GM21515 (cell line): Measurements from ENCODE around the gene KCNAB2.
"Not testable (repeated sequence)": the region's sequence is repeated elsewhere in the genome, so short reads cannot be mapped to it uniquely, and the experiment has no call there.

Experiments
- ATAC-seq: cut with Tn5 transposase; IDR thresholded peaks from one replicate; pipeline ENCODE4 v1.9.1; 2021; ENCODE audit not compliant: unreplicated experiment

KCNAB2 gene

GRCh38 chr1:6009120-6010040 is 36.3 kb upstream of the KCNAB2 start:
- no peak for ATAC-seq

DNA sequence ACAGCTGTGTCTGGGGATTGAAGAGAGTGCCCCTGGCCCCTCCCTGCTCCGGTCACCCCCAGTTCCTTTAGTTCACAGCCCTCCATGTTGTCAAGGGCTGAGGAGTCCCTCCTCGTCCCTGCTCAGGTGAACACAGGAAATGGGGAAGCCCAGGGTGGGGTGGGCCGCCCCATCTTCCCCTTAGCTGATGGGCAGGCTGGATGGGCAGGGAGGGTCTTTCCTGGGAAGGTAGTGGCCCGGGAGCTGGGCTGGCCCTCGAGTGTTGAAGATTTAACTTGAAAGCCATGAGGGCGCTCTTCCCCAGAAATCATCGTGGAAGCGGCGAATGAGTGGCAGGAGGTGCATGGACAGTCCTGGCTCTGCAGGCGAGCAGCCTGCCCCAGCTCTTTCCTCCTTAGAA is 35.1 kb upstream of the KCNAB2 start:
- ATAC-seq: no peak

DNA sequence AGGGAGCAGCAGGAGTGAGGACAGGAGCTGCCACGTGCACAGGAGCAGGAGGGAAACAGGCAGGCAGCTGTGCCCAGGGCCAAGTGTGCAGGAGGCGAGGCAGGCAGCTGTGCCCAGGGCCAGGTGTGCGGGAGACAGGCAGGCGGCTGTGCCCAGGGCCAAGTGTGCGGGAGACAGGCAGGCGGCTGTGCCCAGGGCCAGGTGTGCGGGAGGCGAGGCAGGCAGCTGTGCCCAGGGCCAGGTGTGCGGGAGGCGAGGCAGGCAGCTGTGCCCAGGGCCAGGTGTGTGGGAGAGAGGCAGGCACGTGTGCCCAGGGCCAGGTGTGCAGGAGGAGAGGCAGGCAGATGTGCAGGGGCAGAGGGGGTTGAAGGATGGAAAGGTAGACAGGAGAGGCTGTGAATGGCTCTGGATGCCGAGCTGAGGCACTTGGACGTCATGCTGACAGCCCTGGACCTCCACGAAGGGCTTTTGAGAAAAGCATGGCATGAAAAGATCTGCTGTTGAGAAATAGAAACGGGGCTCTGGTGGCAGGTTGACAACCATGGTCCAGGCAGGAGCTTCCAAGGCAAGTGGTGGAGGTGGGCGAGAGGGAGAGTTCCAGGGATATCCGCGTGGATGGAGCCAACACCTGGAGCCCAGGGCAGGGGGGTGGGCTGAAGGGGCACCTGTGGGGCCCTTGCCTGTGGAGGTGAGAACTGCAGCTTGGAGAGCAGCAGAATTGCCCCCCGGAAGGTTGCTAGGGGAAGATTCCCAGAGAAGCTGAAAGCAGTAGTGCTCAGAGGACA is 34.3 kb upstream of the KCNAB2 start:
- no peak for ATAC-seq

- no peak for ATAC-seq
Measured at GRCh38 chr1:6011946-6012258, 33.8 kb upstream of the KCNAB2 start.

DNA sequence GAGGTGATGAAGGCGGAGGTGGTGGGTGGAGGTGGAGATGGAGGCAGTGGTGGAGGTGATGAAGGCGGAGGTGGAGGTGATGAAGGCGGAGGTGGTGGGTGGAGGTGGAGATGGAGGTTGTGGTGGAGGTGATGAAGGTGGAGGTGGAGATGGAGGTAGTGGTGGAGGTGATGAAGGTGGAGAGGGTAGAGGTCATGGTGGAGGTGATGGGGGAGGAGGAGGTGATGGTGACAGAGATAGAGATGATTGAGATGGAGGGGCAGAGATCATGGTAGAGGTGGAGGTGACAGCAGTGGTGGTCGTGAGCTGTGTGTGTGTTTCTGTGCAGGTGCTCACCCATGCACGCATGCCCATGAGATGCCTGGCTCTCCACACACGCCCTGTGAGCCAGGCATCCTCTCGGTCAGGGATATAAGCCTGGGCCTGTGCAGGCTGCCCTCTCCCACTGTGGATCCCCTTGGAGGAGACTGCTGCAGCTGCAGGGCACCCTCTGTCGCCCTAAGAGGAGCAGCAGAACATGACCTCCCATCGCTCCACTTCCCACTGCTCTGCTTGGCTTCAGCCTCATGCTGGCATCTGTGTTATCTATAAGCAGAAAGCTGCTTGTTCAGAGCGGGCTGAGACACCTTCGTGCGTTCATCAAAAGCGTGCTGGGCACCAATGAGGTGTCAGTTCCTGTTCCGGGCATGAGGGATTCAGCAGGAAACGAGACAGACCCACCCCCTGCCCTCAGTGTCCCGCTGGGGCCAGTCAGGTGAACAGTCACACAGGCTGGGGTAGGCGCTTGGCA is 33.0 kb upstream of the KCNAB2 start:
- ATAC-seq: no peak

DNA sequence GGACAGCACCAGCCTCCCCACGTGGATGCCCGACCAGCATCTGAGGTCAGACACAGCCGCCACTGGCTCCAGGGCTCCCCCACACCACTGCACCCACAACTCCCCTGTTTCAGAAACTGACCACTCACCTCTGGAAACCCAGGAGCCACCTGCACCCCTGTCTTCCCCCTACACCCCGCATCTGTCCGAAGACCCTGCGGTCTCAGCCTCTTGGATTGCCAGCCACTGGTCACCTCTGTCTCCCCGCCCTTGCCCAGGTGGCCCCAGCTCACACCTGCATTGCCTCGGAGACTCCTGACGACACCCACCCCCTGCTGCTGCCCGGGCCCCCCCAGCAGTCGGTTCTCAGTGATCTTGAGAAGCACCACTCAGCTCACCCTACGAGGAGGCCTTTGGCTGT is 32.2 kb upstream of the KCNAB2 start:
- ATAC-seq: no peak

DNA sequence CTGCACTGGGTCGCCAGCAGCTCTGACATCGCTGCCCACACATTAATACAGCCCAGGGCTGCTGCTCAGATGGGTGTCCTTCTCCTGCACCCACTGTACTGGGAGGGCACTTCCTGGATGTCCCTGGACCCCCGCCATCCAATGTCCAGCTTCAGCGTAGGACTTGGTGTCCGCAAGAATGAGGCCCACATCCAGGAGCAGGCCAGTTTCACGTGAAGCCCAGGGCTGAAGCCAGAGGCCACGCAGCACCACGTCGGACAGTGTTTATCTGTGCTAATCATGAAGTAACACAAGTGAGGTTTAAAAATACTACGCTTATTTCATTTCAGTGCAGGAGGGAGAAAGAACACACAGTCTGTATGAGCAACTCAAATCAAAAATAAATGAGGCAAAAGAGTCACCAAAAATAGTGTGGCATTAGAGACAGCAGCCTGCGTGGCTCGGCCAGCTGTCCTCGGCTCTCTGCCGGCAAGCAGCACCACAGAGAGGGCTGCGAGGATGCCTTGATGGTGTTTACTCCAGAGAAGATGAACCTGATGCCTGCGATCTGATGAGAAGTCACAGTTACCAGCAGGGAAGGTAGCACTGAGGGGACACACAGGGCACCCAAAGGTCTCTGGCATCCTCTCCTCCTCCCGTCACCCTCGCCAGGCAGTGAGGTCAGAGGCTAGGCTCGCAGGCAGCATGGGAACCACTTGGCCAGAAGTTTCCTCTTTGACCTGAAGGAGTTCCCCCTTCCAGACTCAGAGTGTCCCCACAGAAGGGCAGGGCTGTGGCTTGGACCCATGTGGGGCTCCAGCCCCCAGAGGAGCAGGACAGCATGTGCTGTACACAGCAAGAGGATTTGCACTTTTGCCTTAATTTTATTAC is 31.3 kb upstream of the KCNAB2 start:
- ATAC-seq: no peak

DNA sequence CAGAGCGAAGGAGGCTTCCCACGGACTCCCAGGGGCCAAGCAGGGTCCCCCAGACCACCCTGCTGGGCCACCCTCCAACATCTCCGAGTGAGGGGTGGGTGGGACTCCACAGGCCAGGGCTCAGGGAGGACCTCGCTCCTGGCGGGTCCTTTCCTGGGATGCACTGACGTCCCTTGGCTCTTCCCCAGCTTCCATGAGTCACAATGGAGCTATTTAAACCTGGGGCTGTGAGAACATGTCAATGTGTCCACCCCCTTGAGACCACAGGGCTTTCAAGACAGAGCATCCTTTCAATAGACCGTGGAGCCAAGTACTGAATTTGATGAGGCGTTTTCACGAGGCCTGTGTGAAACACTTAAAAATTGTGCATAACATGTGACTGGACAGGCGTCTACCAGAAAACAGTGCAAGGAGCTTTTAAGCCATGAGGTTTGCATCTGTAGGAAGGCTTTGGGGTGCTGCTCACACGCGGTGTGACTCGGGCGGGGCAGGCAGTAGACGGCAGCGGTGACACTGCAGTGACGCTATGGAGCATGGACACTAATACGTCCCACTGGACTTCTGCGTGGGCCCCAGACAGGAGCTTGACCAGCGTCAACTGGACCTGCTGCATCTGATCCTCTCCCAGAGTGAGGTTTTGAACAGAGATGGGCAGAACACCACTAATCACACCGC is 29.4 kb upstream of the KCNAB2 start:
- ATAC-seq: no peak

DNA sequence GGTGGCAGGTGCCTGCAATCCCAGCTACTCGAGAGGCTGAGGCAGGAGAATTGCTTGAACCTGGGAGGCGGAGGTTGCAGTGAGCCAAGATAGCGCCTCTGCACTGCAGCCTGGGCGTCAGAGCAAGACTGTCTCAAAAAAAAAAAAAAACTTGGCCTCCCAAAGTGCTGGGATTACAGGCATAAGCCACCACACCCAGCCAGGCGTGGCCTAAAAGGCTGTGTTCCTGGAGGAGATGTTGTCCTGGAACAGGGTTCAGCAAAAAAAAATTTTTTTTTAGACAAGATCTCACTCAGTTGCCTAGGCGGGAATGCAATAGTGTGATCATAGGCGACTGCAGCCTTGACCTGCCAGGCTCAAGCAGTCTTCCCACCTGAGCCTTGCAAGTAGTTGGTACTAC is 28.0 kb upstream of the KCNAB2 start:
- ATAC-seq: not testable (repeated sequence)

DNA sequence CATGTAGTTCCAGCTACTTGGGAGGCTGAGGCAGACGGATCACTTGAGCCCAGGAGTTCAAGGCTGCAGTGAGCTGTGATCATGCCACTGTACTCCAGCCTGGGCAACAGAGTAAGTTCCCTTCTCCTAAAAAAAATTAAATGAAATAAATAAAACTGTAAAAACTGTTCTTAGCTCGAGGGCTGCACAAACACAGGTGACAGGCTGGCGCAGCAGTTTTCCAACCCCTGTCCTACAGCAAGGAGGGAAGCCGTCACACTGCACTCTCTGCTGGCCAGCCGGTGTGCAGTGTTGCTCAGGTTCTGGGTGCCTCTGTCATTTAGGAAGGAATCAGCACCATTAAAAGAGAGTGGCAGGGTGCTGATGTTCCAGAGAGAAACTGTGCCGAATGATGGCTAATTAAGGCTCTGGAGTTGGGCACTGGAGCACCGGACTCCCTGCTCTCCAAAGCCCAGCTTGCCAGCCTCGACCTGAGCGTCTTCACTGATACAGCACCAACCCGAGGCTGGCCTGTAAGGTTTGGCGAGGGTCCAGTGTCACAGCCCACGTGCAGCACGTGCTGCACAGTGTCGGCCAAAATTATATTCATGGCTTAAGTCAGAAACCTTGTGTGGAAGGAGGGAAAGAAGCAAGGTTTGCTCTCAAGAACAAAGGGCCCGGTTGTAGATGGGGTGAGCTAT is 26.4 kb upstream of the KCNAB2 start:
- no peak for ATAC-seq

DNA sequence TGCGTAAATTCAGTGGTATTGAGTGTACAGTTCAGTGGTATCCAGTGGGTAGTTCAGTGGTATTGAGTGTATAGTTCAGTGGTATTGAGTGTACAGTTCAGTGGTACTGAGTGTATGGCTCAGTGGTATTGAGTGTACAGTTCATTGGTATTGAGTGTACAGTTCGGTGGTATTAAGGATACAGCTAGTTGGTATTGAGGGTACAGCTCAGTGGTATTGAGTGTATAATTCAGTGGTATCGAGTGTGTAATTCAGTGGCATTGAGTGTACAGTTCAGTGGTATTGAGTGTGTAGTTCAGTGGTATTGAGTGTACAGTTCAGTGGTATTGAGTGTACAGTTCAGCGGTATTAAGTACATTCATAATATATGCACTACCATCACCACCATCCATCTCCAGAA is 23.5 kb upstream of the KCNAB2 start:
- ATAC-seq: no peak

- ATAC-seq: no peak
Measured at GRCh38 chr1:6023346-6023745, 22.3 kb upstream of the KCNAB2 start.

DNA sequence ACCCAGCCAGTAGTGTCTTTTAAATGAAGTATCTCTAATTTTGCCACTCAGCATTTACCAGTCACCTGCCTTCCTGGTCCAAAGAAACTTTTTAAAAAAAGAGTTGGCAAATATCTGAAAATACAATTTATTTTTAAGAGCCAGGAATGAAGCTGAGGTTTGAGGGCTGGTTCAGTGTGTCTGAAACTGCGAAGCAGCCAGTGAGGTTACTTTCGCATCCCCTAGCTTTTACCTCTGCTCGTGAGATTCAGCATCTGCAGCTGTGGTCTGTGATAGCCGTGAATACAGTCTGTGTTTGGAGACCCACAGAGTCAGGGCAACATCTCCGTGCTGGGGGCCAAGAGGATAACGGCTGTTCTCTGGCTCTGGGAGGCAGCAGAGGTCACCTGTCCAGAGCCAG is 21.3 kb upstream of the KCNAB2 start:
- ATAC-seq: no peak

GRCh38 chr1:6025269-6026094 is 20.2 kb upstream of the KCNAB2 start:
- ATAC-seq: no peak

DNA sequence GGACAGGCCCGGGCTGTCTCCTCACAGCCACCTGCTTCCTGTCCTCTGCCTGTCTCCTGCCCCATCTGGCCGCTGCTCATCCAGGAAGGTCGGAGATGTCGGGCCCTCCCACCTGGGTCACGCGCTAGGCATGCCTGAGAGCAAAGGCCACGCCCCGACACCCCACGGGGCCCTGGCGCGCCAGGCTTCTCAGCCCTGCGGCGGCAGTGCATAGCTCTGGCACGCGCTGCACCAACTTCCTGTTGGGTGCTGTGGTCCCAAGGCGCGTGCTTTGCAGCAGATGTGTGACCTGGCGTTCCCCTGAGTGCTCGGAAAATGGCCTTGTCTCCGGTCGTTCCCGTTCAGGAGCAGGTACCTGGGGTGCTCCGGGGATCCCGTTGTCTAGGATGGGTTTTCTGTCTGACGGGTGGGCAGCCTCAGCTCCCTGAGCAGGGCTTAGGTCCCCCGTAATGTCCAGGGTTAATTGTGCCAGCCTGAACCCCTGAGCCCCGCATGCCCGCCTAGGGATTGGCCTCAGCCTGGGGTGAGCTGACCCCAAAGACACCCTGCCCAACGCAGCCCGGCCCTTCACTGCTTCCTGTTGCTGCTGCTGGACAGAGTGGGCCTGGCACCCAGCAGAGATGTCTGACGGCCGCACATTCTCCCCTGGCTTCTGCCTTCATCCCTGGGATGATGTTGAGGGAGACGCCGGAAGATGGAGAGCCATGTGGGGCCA is 19.4 kb upstream of the KCNAB2 start:
- ATAC-seq: peak; percentile 84

DNA sequence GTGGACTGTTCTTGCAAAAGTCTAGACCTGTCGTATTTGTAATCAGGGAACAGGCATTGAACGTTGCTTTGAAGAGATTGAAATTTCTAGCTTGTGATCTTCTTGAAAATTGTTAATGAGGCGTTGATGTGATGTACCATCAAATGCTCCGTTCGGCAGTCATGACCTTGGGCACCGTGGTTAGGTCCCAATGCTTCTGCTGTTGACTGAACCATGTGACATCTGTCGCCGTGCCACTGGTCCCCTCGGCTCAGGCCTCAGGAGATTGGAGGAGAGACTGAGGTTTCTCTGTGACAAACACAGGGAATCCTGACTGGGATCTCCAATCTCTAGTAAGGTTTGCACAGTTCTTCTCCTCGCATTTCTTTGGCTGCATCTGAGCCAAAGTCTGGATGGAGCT is 18.1 kb upstream of the KCNAB2 start:
- ATAC-seq: no peak

GRCh38 chr1:6028042-6028850 is 17.4 kb upstream of the KCNAB2 start:
- ATAC-seq: peak; percentile 32
